Measurements from ENCODE around the gene TEAD1. TPM values are rescaled to one million over a fixed set of nuclear protein-coding genes. Genes with fewer than 3 reads are reported as not detected.

Gene TEAD1
- polyA plus RNA-seq, 1 donor (not counting 4 experiments of a cell fraction or from before 2014, with no cell fraction given) = 32.7 TPM

DNA sequence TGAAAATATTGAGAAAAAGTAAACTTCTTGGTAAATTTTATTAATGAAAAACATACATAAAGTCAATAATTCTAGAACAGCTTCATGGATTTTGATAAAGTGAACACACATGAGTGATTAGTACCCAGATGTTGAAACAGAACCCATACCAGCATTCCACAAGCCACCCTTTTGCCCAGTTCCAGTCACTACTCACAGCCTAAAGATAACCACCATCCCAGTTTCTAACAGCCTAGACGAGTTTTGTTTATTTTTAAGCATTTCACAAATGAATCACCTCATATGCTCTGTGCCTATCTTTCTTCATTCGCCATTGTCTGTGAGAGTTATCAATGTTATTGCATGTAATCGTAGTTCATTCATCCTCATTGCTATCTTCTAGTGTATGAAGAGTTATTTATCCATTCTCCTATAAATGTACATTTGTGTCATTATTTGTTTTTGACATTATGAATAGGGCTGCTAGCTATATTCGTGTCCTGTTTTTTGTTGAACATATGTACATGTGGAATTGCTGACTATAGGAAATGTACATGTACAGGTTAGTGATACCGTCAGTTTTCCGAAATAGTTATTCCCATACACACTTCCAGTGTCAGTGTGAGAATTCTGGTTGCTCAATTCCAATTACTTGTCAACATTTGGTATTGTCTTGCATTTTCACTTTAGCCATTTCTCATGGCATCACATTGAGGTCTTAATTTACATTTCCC, 44.5 kb upstream of the TEAD1 start:
- Histone ChIP-seq H3K4me3 (ENCODE audit: control insufficient read depth in 2 of 3, extremely low read depth in 1 of 3, insufficient read depth in 2 of 3, low read depth in 1 of 3, low read length in 3 of 3) (no peak overlapping the region), H3K27me3 (ENCODE audit: control insufficient read depth, extremely low read depth, insufficient read depth, low read length) (no peaks in the 10 kb centered on the region), H3K4me2 (ENCODE audit: control insufficient read depth, extremely low read depth, insufficient read depth, low read depth, low read length) (no peak overlapping the region), H3K9me1 (ENCODE audit: control insufficient read depth, extremely low read depth, insufficient read depth, low read length) (no peaks in the 10 kb centered on the region), H3K27ac (ENCODE audit: control insufficient read depth, insufficient read depth, low read length) (no peak overlapping the region), H4K20me1 (ENCODE audit: control insufficient read depth, extremely low read depth, insufficient read depth, low read length) (no peaks in the 10 kb centered on the region), H3K9ac (ENCODE audit: control insufficient read depth, extremely low read depth, insufficient read depth, low read length) (no peak overlapping the region), H3K9me3 (ENCODE audit: control insufficient read depth, low read depth, low read length) (no peaks in the 10 kb centered on the region), H3K79me2 (ENCODE audit: control insufficient read depth, insufficient read depth, low read length) (no peaks in the 10 kb centered on the region), H2AFZ (ENCODE audit: control insufficient read depth, low read length) (no peak overlapping the region), H3K36me3 (ENCODE audit: control insufficient read depth in 2 of 2, extremely low read depth in 1 of 2, insufficient read depth in 2 of 2, low read length in 2 of 2) (no peaks in the 10 kb centered on the region), H3K4me1 (ENCODE audit: control insufficient read depth, extremely low read depth, insufficient read depth, low read length) (no peaks in the 10 kb centered on the region)
- DNase-seq (ENCODE audit: low read depth, low spot score) = no peak
- TF ChIP-seq EZH2 (IDR thresholded peaks at IDR 0.05; ENCODE audit: low read length) (no peak), CTCF (optimal IDR thresholded peaks at IDR 0.05 in 1 of 3, IDR thresholded peaks at IDR 0.05 in 1 of 3, conservative IDR thresholded peaks at IDR 0.05 in 1 of 3; ENCODE audit: extremely low read depth in 1 of 3, insufficient read depth in 2 of 3, low read length in 3 of 3) (no peak)
- dilution Hi-C loops (cut with MboI; ENCODE audit: extremely low pct_ligation_motif_present, low sequenced_read_pairs) = no loop called here
- FAIRE-seq = no peak

DNA sequence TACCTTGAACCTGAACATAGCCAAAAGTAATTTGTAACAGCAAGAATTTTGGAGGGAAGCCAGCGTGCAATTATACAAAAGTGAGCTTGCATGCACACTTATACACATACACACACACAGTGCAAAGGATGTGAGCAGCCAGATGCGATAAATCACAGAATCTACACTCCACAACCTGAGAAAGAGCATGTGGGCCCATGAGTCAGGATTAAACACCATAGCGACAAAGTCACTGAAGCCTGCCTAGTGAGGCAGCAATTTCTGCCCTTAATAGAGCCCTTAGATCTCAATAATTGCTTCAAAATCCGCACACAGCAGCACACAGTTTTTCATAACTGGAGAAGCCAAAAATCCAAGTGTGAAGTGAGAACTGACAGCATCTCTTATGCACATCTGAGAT, 42.6 kb upstream of the TEAD1 start:
- Histone ChIP-seq H4K20me1 (ENCODE audit: control insufficient read depth, extremely low read depth, insufficient read depth, low read length) (no peaks in the 10 kb centered on the region), H3K36me3 (ENCODE audit: control insufficient read depth in 2 of 2, extremely low read depth in 1 of 2, insufficient read depth in 2 of 2, low read length in 2 of 2) (no peaks in the 10 kb centered on the region), H3K9me3 (ENCODE audit: control insufficient read depth, low read depth, low read length) (no peaks in the 10 kb centered on the region), H3K4me2 (ENCODE audit: control insufficient read depth, extremely low read depth, insufficient read depth, low read depth, low read length) (no peak overlapping the region), H3K9me1 (ENCODE audit: control insufficient read depth, extremely low read depth, insufficient read depth, low read length) (no peaks in the 10 kb centered on the region), H3K4me1 (ENCODE audit: control insufficient read depth, extremely low read depth, insufficient read depth, low read length) (no peaks in the 10 kb centered on the region), H2AFZ (ENCODE audit: control insufficient read depth, low read length) (no peak overlapping the region), H3K27me3 (ENCODE audit: control insufficient read depth, extremely low read depth, insufficient read depth, low read length) (no peaks in the 10 kb centered on the region), H3K27ac (ENCODE audit: control insufficient read depth, insufficient read depth, low read length) (no peak overlapping the region), H3K4me3 (ENCODE audit: control insufficient read depth in 2 of 3, extremely low read depth in 1 of 3, insufficient read depth in 2 of 3, low read depth in 1 of 3, low read length in 3 of 3) (no peak overlapping the region), H3K9ac (ENCODE audit: control insufficient read depth, extremely low read depth, insufficient read depth, low read length) (no peak overlapping the region), H3K79me2 (ENCODE audit: control insufficient read depth, insufficient read depth, low read length) (no peaks in the 10 kb centered on the region)
- dilution Hi-C loops (cut with MboI; ENCODE audit: extremely low pct_ligation_motif_present, low sequenced_read_pairs) = no loop called here
- DNase-seq (ENCODE audit: low read depth, low spot score) (no peak), FAIRE-seq (no peak)
- TF ChIP-seq CTCF (optimal IDR thresholded peaks at IDR 0.05 in 1 of 3, IDR thresholded peaks at IDR 0.05 in 1 of 3, conservative IDR thresholded peaks at IDR 0.05 in 1 of 3; ENCODE audit: extremely low read depth in 1 of 3, insufficient read depth in 2 of 3, low read length in 3 of 3) (no peak), EZH2 (IDR thresholded peaks at IDR 0.05; ENCODE audit: low read length) (no peak)
